ENCODE results near the gene TMEM52B. TPM values are rescaled to one million over a fixed set of nuclear protein-coding genes. Genes with fewer than 3 reads are reported as not detected.

The TMEM52B gene
- total and polyA plus RNA-seq, 2 experiments from 2014 or later = not detected

- Mint-ChIP-seq H3K27ac (peak overlapping the region; percentile 99), H3K4me1 (peaks cover 18% of the 10 kb centered on the region), H3K27me3 (ENCODE audit: insufficient read depth, low read depth, poor library complexity) (peaks cover 11% of the 10 kb centered on the region), H3K4me3 (peak overlapping the region; percentile 95), H3K36me3 (ENCODE audit: low read depth) (peaks cover 10% of the 10 kb centered on the region), H3K9me3 (no peaks in the 10 kb centered on the region; the same call in 2 of the 3 replicates)
- H3K4me3 ChIP-seq = peak overlapping the region; percentile 95
- H4K20me1 ChIP-seq (replicated peaks; ENCODE audit: insufficient read depth) = no peaks in the 10 kb centered on the region
- H3K27ac ChIP-seq (ENCODE audit: low read depth) = peak overlapping the region; percentile 95
- peaks cover 41% of the 10 kb centered on the region for H3K79me2 ChIP-seq (replicated peaks; ENCODE audit: insufficient read depth)
- no peaks in the 10 kb centered on the region for H3K36me3 ChIP-seq (ENCODE audit: insufficient read depth)
- TF ChIP-seq ZNF462 (CRISPR knock-in tag; IDR thresholded peaks at IDR 0.05) (no peak), EZH2phosphoT487 (IDR thresholded peaks at IDR 0.05; ENCODE audit: unreplicated experiment) (no peak), ZNF331 (CRISPR knock-in tag; IDR thresholded peaks at IDR 0.05; ENCODE audit: low read depth) (no peak), EZH2 (IDR thresholded peaks at IDR 0.05; ENCODE audit: low read depth, unreplicated experiment) (no peak), REST (IDR thresholded peaks at IDR 0.05; ENCODE audit: unreplicated experiment) (no peak), POLR2AphosphoS5 (IDR thresholded peaks at IDR 0.05; ENCODE audit: low read depth) (no peak), JUNB (IDR thresholded peaks at IDR 0.05; ENCODE audit: unreplicated experiment) (no peak), STAT1 (IDR thresholded peaks at IDR 0.05; ENCODE audit: unreplicated experiment) (no peak), ZNF114 (CRISPR knock-in tag; IDR thresholded peaks at IDR 0.05) (no peak), CREB1 (CRISPR knock-in tag; IDR thresholded peaks at IDR 0.05; ENCODE audit: low read depth) (no peak), NANOG (IDR thresholded peaks at IDR 0.05; ENCODE audit: borderline replicate concordance) (no peak)
- TF ChIP-seq, protein P1, sequence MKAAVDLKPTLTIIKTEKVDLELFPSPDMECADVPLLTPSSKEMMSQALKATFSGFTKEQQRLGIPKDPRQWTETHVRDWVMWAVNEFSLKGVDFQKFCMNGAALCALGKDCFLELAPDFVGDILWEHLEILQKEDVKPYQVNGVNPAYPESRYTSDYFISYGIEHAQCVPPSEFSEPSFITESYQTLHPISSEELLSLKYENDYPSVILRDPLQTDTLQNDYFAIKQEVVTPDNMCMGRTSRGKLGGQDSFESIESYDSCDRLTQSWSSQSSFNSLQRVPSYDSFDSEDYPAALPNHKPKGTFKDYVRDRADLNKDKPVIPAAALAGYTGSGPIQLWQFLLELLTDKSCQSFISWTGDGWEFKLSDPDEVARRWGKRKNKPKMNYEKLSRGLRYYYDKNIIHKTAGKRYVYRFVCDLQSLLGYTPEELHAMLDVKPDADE (IDR thresholded peaks at IDR 0.05) = no peak
- TF ChIP-seq, protein P2, sequence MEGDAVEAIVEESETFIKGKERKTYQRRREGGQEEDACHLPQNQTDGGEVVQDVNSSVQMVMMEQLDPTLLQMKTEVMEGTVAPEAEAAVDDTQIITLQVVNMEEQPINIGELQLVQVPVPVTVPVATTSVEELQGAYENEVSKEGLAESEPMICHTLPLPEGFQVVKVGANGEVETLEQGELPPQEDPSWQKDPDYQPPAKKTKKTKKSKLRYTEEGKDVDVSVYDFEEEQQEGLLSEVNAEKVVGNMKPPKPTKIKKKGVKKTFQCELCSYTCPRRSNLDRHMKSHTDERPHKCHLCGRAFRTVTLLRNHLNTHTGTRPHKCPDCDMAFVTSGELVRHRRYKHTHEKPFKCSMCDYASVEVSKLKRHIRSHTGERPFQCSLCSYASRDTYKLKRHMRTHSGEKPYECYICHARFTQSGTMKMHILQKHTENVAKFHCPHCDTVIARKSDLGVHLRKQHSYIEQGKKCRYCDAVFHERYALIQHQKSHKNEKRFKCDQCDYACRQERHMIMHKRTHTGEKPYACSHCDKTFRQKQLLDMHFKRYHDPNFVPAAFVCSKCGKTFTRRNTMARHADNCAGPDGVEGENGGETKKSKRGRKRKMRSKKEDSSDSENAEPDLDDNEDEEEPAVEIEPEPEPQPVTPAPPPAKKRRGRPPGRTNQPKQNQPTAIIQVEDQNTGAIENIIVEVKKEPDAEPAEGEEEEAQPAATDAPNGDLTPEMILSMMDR (conservative IDR thresholded peaks at IDR 0.05; ENCODE audit: low read depth in 2 of 2) = no peak
- H3K9me2 ChIP-seq (ENCODE audit: insufficient read depth) = no peaks in the 10 kb centered on the region
- no peaks in the 10 kb centered on the region for H3F3A ChIP-seq (replicated peaks; ENCODE audit: low read depth)
- peak overlapping the region; percentile 80 for H2AFZ ChIP-seq
- peaks cover 17% of the 10 kb centered on the region for H3K4me1 ChIP-seq (ENCODE audit: insufficient read depth)
- DNase-seq (ENCODE audit: low spot score) (peak; percentile 78), ATAC-seq (peak; percentile 62)
- H3K4me2 ChIP-seq = peak overlapping the region; percentile 87
- H3K27me3 ChIP-seq (ENCODE audit: insufficient read depth) = no peaks in the 10 kb centered on the region
These were observed 34.6 kb downstream of the TMEM52B start for GRCh38 chr12:10213168-10214135.

Measured in GM23338 (cell line).